ENCODE measurements around the gene IHH. TPM values are rescaled to one million over a fixed set of nuclear protein-coding genes. Genes with fewer than 3 reads are reported as not detected.

IHH gene
- polyA plus RNA-seq, 1 of the 3 experiments (the other 2 are of a cell fraction): 0.03 TPM

- WGBS (ENCODE audit: low lambda C conversion rate): 11% methylated on average over 17 of the region's 81 CpGs
- H3K4me2 ChIP-seq: peak overlapping the region; percentile 52; the same call in 1 of the 2 replicates
- H3K27me3 ChIP-seq (ENCODE audit: insufficient read depth): peaks cover 40% of the 10 kb centered on the region
- ChIA-PET POLR2A (interaction anchor here (1.3 kb wide), 1 partner anchor 55 kb away, joined by 3 read pairs; no protein-coding TSS in a partner anchor), CTCF (interaction anchor here (0.8 to 15.5 kb wide), 20 partner anchors 8 to 207 kb away, joined by 3 to 205 read pairs (median 5); partner anchors contain the start of genes CFAP65 and NHEJ1)
- H3K4me1 ChIP-seq (ENCODE audit: control insufficient read depth in 1 of 2, insufficient read depth in 2 of 2, low read depth in 1 of 2, low read length in 1 of 2): peaks cover 0 to 16% of the 10 kb centered on the region in 2 experiments; a peak in 1 of 4 replicates
- no peak overlapping the region for H3K27ac ChIP-seq (ENCODE audit: low read depth in 2 of 2, low read length in 1 of 2)
- H3K79me2 ChIP-seq (ENCODE audit: insufficient read depth): no peaks in the 10 kb centered on the region
- no peaks in the 10 kb centered on the region for H3K9me2 ChIP-seq
- H3K36me3 ChIP-seq (replicated peaks in 1 of 2; ENCODE audit: control insufficient read depth in 1 of 2, insufficient read depth in 2 of 2, low read length in 1 of 2): no peaks in the 10 kb centered on the region
- H3K9ac ChIP-seq: no peak overlapping the region
- peaks cover 7% of the 10 kb centered on the region for H4K20me1 ChIP-seq (ENCODE audit: insufficient read depth)
- H3K9me3 ChIP-seq: no peaks in the 10 kb centered on the region
- DNase-seq: peak; percentile 74
- peak overlapping the region; percentile 12 to 19; a peak in 1 of 4 replicates for H3K4me3 ChIP-seq (ENCODE audit: low read depth in 2 of 2, low read length in 1 of 2)
- H2AFZ ChIP-seq (ENCODE audit: low read depth): no peak overlapping the region
- peaks cover 3% of the 10 kb centered on the region for H3F3A ChIP-seq (replicated peaks; ENCODE audit: insufficient read depth)
- TF ChIP-seq YY1 (IDR thresholded peaks at IDR 0.05; ENCODE audit: low read depth) (no peak), EZH2phosphoT487 (IDR thresholded peaks at IDR 0.05; ENCODE audit: borderline replicate concordance, low read depth) (peak; percentile 59; the same call in 1 of the 2 replicates)
These were observed 717 bp downstream of the IHH start for GRCh38 chr2:219059725-219060682.

GRCh38 chr2:219059375-219059724, 1.4 kb downstream of the IHH start:
- no peak for TF ChIP-seq GATA2 (CRISPR knock-in tag; IDR thresholded peaks at IDR 0.05)
- no peak for TF ChIP-seq NFIC (IDR thresholded peaks at IDR 0.05; ENCODE audit: borderline replicate concordance)
- TF ChIP-seq FOSL2 (IDR thresholded peaks at IDR 0.05; ENCODE audit: borderline replicate concordance, low read depth): no peak
- no peak for TF ChIP-seq REST (IDR thresholded peaks at IDR 0.05; ENCODE audit: low read depth, low read length)
- TF ChIP-seq POLR2AphosphoS5 (IDR thresholded peaks at IDR 0.05; ENCODE audit: low read depth, low read length): no peak
- TF ChIP-seq ELF1 (IDR thresholded peaks at IDR 0.05): no peak
- no peak for TF ChIP-seq FOXM1 (IDR thresholded peaks at IDR 0.05; ENCODE audit: low read depth)
- TF ChIP-seq EZH2phosphoT487 (IDR thresholded peaks at IDR 0.05; ENCODE audit: borderline replicate concordance, low read depth): no peak
- TF ChIP-seq RFX5 (IDR thresholded peaks at IDR 0.05; ENCODE audit: low read length): no peak
- no peak for TF ChIP-seq RXRA (IDR thresholded peaks at IDR 0.05; ENCODE audit: borderline replicate concordance, low read depth)
- H3K4me3 ChIP-seq (ENCODE audit: low read depth in 2 of 2, low read length in 1 of 2): peak overlapping the region; percentile 10 to 12; a peak in 2 of 4 replicates
- peaks cover 0 to 16% of the 10 kb centered on the region in 2 experiments; a peak in 1 of 4 replicates for H3K4me1 ChIP-seq (ENCODE audit: control insufficient read depth in 1 of 2, insufficient read depth in 2 of 2, low read depth in 1 of 2, low read length in 1 of 2)
- H2AFZ ChIP-seq (ENCODE audit: low read depth): no peak overlapping the region
- H3K9ac ChIP-seq: no peak overlapping the region
- WGBS (ENCODE audit: low lambda C conversion rate): 16% methylated on average over 14 of the region's 17 CpGs
- H3K36me3 ChIP-seq (replicated peaks in 1 of 2; ENCODE audit: control insufficient read depth in 1 of 2, insufficient read depth in 2 of 2, low read length in 1 of 2): no peaks in the 10 kb centered on the region
- no peaks in the 10 kb centered on the region for H3K9me2 ChIP-seq
- peaks cover 7% of the 10 kb centered on the region for H4K20me1 ChIP-seq (ENCODE audit: insufficient read depth)
- H3K27ac ChIP-seq (ENCODE audit: low read depth in 2 of 2, low read length in 1 of 2): no peak overlapping the region
- POLR2A ChIA-PET: interaction anchor here (0.5 to 1.3 kb wide), 2 partner anchors 54 to 224 kb away, joined by 3 read pairs; no protein-coding TSS in a partner anchor
- peaks cover 40% of the 10 kb centered on the region for H3K27me3 ChIP-seq (ENCODE audit: insufficient read depth)
- H3K4me2 ChIP-seq: peak overlapping the region; percentile 52; the same call in 1 of the 2 replicates
- H3K79me2 ChIP-seq (ENCODE audit: insufficient read depth): no peaks in the 10 kb centered on the region
- CTCF ChIA-PET: interaction anchor here (0.7 to 15.5 kb wide), 23 partner anchors 9 to 206 kb away, joined by 3 to 205 read pairs (median 11); partner anchors contain the start of genes CFAP65, CRYBA2 and NHEJ1
- DNase-seq: no peak
- H3F3A ChIP-seq (replicated peaks; ENCODE audit: insufficient read depth): peaks cover 3% of the 10 kb centered on the region
- no peaks in the 10 kb centered on the region for H3K9me3 ChIP-seq
